Activated T-helper 1 cell treated with anti-CD3 and anti-CD28 coated beads, Interleukin-12 subunit alpha, Interleukin-12 subunit beta, Interleukin-2, Interleukin-4 antibody, amounts not matched to agents 30 ng/mL and 10 ng/mL and 1 ng/mL, durations not matched to agents 14 hours and 24 hours and 36 hours (primary cell): ENCODE results near the gene CFAP221. TPM values are rescaled to one million over a fixed set of nuclear protein-coding genes. Genes with fewer than 3 reads are reported as not detected.

Experiments used
- DNase-seq: peaks from one replicate; pipeline ENCODE4 v3.0.0; 2021; ENCODE audit warnings: low spot score
- H3K27ac Mint-ChIP-seq: one replicate; pipeline ENCODE4 v1.8.0; 2021; ENCODE audit warnings: mild to moderate bottlenecking, mixed read lengths
- H3K27me3 Mint-ChIP-seq: one replicate; pipeline ENCODE4 v1.8.0; 2022; ENCODE audit warnings: mild to moderate bottlenecking, moderate library complexity, mixed read lengths; ENCODE audit not compliant: insufficient read depth
- H3K36me3 Mint-ChIP-seq: one replicate; pipeline ENCODE4 v1.8.0; 2021; ENCODE audit warnings: low read depth, mixed read lengths
- H3K4me1 Mint-ChIP-seq: one replicate; pipeline ENCODE4 v1.8.0; 2021; ENCODE audit warnings: low read depth, mixed read lengths
- H3K4me3 Mint-ChIP-seq: one replicate; pipeline ENCODE4 v1.8.0; 2021; ENCODE audit warnings: mild to moderate bottlenecking, moderate library complexity, mixed read lengths
- H3K9me3 Mint-ChIP-seq: one replicate; pipeline ENCODE4 v1.8.0; 2021; ENCODE audit warnings: mixed read lengths
- intact Hi-C: fragments of 100-400 bp; cut with micrococcal nuclease; formaldehyde crosslinking; loops from one replicate; pipeline ENCODE4 v1.15.1; 2024
- total RNA-seq: library from RNA; stranded (reverse); gene quantifications from 2 replicates; pipeline ENCODE4 v1.2.3, GENCODE V29; 2022

The CFAP221 gene
- not detected in 2 replicates for total RNA-seq

GRCh38 chr2:119544075-119544938 is at the start of gene CFAP221:
Gene CFAP221, plus strand, starts transcription at chr2:119544449. Its CDS starts 1,683 bp downstream, at chr2:119546132.
- H3K36me3 Mint-ChIP-seq: no peaks in the 10 kb centered on the region
- H3K27me3 Mint-ChIP-seq: peaks cover 34% of the 10 kb centered on the region
- H3K4me1 Mint-ChIP-seq: no peaks in the 10 kb centered on the region
- no peak within 1 kb of the TSS for H3K27ac Mint-ChIP-seq
- DNase-seq: peak; percentile 8
- H3K9me3 Mint-ChIP-seq: no peaks in the 10 kb centered on the region
- intact Hi-C loops: no loop called here
- peak within 1 kb of the TSS; percentile 49 for H3K4me3 Mint-ChIP-seq

GRCh38 chr2:119495948-119496347 is 48.3 kb upstream of the CFAP221 start:
- H3K4me3 Mint-ChIP-seq: no peak overlapping the region
- peaks cover 14% of the 10 kb centered on the region for H3K27me3 Mint-ChIP-seq
- H3K9me3 Mint-ChIP-seq: peaks cover 21% of the 10 kb centered on the region
- no peak for DNase-seq
- intact Hi-C loops: no loop called here
- no peaks in the 10 kb centered on the region for H3K36me3 Mint-ChIP-seq
- H3K4me1 Mint-ChIP-seq: no peaks in the 10 kb centered on the region
- no peak overlapping the region for H3K27ac Mint-ChIP-seq

GRCh38 chr2:119496682-119497081 is 47.6 kb upstream of the CFAP221 start:
- no peak for DNase-seq
- Mint-ChIP-seq H3K36me3 (no peaks in the 10 kb centered on the region), H3K27me3 (peaks cover 14% of the 10 kb centered on the region), H3K4me1 (no peaks in the 10 kb centered on the region), H3K9me3 (peaks cover 28% of the 10 kb centered on the region), H3K4me3 (no peak overlapping the region), H3K27ac (no peak overlapping the region)
- intact Hi-C loops: no loop called here

GRCh38 chr2:119508756-119509155 is 35.5 kb upstream of the CFAP221 start:
- Mint-ChIP-seq H3K27ac (no peak overlapping the region), H3K4me3 (no peak overlapping the region), H3K9me3 (no peaks in the 10 kb centered on the region), H3K27me3 (no peaks in the 10 kb centered on the region), H3K36me3 (no peaks in the 10 kb centered on the region), H3K4me1 (no peaks in the 10 kb centered on the region)
- intact Hi-C loops: no loop called here
- no peak for DNase-seq

- H3K27me3 Mint-ChIP-seq: peaks cover 3% of the 10 kb centered on the region
- no peak for DNase-seq
- no peaks in the 10 kb centered on the region for H3K9me3 Mint-ChIP-seq
- H3K4me3 Mint-ChIP-seq: no peak overlapping the region
- H3K4me1 Mint-ChIP-seq: no peaks in the 10 kb centered on the region
- intact Hi-C loops: no loop called here
- no peak overlapping the region for H3K27ac Mint-ChIP-seq
- no peaks in the 10 kb centered on the region for H3K36me3 Mint-ChIP-seq
Measured at GRCh38 chr2:119511989-119512388, 32.3 kb upstream of the CFAP221 start.

GRCh38 chr2:119512946-119513345 is 31.3 kb upstream of the CFAP221 start:
- Mint-ChIP-seq H3K4me1 (no peaks in the 10 kb centered on the region), H3K27me3 (peaks cover 5% of the 10 kb centered on the region), H3K4me3 (no peak overlapping the region), H3K36me3 (no peaks in the 10 kb centered on the region), H3K9me3 (no peaks in the 10 kb centered on the region), H3K27ac (no peak overlapping the region)
- no peak for DNase-seq
- intact Hi-C loops: no loop called here

- Mint-ChIP-seq H3K9me3 (no peaks in the 10 kb centered on the region), H3K4me3 (no peak overlapping the region), H3K27ac (no peak overlapping the region), H3K36me3 (no peaks in the 10 kb centered on the region), H3K27me3 (peaks cover 5% of the 10 kb centered on the region), H3K4me1 (no peaks in the 10 kb centered on the region)
- intact Hi-C loops: no loop called here
- no peak for DNase-seq
Measured at GRCh38 chr2:119513832-119514231, 30.4 kb upstream of the CFAP221 start.

GRCh38 chr2:119516121-119516520 is 28.1 kb upstream of the CFAP221 start:
- Mint-ChIP-seq H3K36me3 (no peaks in the 10 kb centered on the region), H3K4me3 (no peak overlapping the region), H3K27me3 (peaks cover 5% of the 10 kb centered on the region), H3K4me1 (no peaks in the 10 kb centered on the region), H3K27ac (no peak overlapping the region), H3K9me3 (no peaks in the 10 kb centered on the region)
- intact Hi-C loops: loop anchor here (2.0 kb wide), 1 partner anchor 1165 kb away; no protein-coding TSS in a partner anchor
- no peak for DNase-seq

GRCh38 chr2:119517433-119517832 is 26.8 kb upstream of the CFAP221 start:
- DNase-seq: no peak
- no peaks in the 10 kb centered on the region for H3K36me3 Mint-ChIP-seq
- no peaks in the 10 kb centered on the region for H3K4me1 Mint-ChIP-seq
- intact Hi-C loops: loop anchor here (2.0 kb wide), 1 partner anchor 1163 kb away; no protein-coding TSS in a partner anchor
- H3K9me3 Mint-ChIP-seq: no peaks in the 10 kb centered on the region
- H3K27me3 Mint-ChIP-seq: peaks cover 13% of the 10 kb centered on the region
- H3K27ac Mint-ChIP-seq: no peak overlapping the region
- H3K4me3 Mint-ChIP-seq: no peak overlapping the region

- Mint-ChIP-seq H3K4me1 (no peaks in the 10 kb centered on the region), H3K9me3 (no peaks in the 10 kb centered on the region), H3K36me3 (no peaks in the 10 kb centered on the region), H3K27me3 (peaks cover 13% of the 10 kb centered on the region), H3K4me3 (no peak overlapping the region), H3K27ac (no peak overlapping the region)
- no peak for DNase-seq
- intact Hi-C loops: no loop called here
Measured at GRCh38 chr2:119518401-119519056, 25.7 kb upstream of the CFAP221 start.

GRCh38 chr2:119519057-119519408 is 25.2 kb upstream of the CFAP221 start:
- no peak overlapping the region for H3K4me3 Mint-ChIP-seq
- no peak for DNase-seq
- H3K9me3 Mint-ChIP-seq: no peaks in the 10 kb centered on the region
- H3K27ac Mint-ChIP-seq: no peak overlapping the region
- intact Hi-C loops: no loop called here
- no peaks in the 10 kb centered on the region for H3K36me3 Mint-ChIP-seq
- no peaks in the 10 kb centered on the region for H3K4me1 Mint-ChIP-seq
- peaks cover 13% of the 10 kb centered on the region for H3K27me3 Mint-ChIP-seq

GRCh38 chr2:119520696-119521432 is 23.4 kb upstream of the CFAP221 start:
- no peaks in the 10 kb centered on the region for H3K36me3 Mint-ChIP-seq

More at GRCh38 chr2:119520696-119521432, 23.4 kb upstream of the CFAP221 start:
- Mint-ChIP-seq H3K27me3 (peaks cover 22% of the 10 kb centered on the region), H3K27ac (no peak overlapping the region), H3K9me3 (no peaks in the 10 kb centered on the region), H3K4me1 (no peaks in the 10 kb centered on the region), H3K4me3 (no peak overlapping the region)
- DNase-seq: no peak
- intact Hi-C loops: no loop called here
